RWPE2 (cell line): Measurements from ENCODE around the gene RAB26.
A peak's percentile ranks its signal among the peaks of the same experiment; 100 is the strongest.
"Not testable (repeated sequence)": the region's sequence is repeated elsewhere in the genome, so short reads cannot be mapped to it uniquely, and the experiment has no call there.

Experiments
- ATAC-seq: fragments of 200-7000 bp; cut with Tn5 transposase; 3 replicates; pipeline ENCODE4 v1.9.1; 2021; ENCODE audit warnings: low read depth
- DNase-seq: peaks from one replicate; pipeline ENCODE4 v3.0.0-alpha.2; 2020; ENCODE audit warnings: low spot score
- H3K27ac ChIP-seq: fragments of 450-650 bp; 2 replicates; pipeline ENCODE4 v1.5.1; 2017; ENCODE audit warnings: mild to moderate bottlenecking; ENCODE audit not compliant: poor library complexity, severe bottlenecking
- H3K27me3 ChIP-seq: fragments of 250-450 bp; sonication (Bioruptor Pico); 2 replicates; pipeline ENCODE4 v1.5.1; 2021; ENCODE audit warnings: mild to moderate bottlenecking, moderate library complexity; ENCODE audit not compliant: insufficient read depth, poor library complexity, severe bottlenecking
- H3K36me3 ChIP-seq: fragments of 250-450 bp; sonication (Bioruptor Pico); 2 replicates; pipeline ENCODE4 v1.5.1; 2020; ENCODE audit warnings: low read depth, mild to moderate bottlenecking, moderate library complexity
- H3K4me1 ChIP-seq: fragments of 250-450 bp; sonication (Bioruptor Pico); 2 replicates; pipeline ENCODE4 v1.5.1; 2021; ENCODE audit warnings: mild to moderate bottlenecking, moderate library complexity; ENCODE audit not compliant: insufficient read depth, poor library complexity, severe bottlenecking
- H3K4me3 ChIP-seq: fragments of 250-450 bp; sonication (Bioruptor Pico); 2 replicates; pipeline ENCODE4 v1.5.1; 2021; ENCODE audit warnings: mild to moderate bottlenecking, moderate library complexity; ENCODE audit not compliant: severe bottlenecking
- H3K9me3 ChIP-seq: fragments of 250-450 bp; sonication (Bioruptor Pico); 2 replicates; pipeline ENCODE4 v1.5.1; 2021; ENCODE audit warnings: mild to moderate bottlenecking, moderate library complexity; ENCODE audit not compliant: severe bottlenecking
- TF ChIP-seq, protein P1 (sequence below): fragments of 450-650 bp; IDR thresholded peaks from one replicate; pipeline ENCODE4 v1.5.1; 2017; ENCODE audit warnings: mild to moderate bottlenecking, moderate library complexity; ENCODE audit not compliant: poor library complexity, severe bottlenecking

Gene RAB26

DNA sequence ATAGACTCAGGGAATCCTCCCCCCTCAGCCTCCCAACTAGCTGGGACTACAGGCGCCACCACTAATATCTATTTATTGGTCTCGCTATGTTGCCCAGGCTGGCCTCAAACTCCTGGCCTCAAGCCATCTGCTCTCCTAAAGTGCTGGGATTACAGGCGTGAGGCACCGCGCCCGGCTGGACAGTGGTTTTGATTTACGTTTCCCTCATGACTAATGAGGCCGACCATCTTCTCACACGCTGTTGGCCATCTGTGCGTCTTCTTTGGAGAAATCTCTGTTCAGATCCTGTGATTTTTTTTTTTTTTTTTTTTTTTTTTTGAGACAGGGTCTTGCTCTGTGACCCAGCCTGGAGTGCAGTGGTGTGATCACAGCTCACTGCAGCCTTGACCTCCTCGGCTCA lies 19.2 kb upstream of the RAB26 start:
- not testable (repeated sequence) for DNase-seq, H3K9me3 ChIP-seq, H3K27me3 ChIP-seq, H3K36me3 ChIP-seq, H3K4me3 ChIP-seq
- Histone ChIP-seq H3K4me1 (peaks cover 19% of the 10 kb centered on the region), H3K27ac (peak overlapping the region; percentile 82)
- 0 out of 3 replicates have a peak, but pooled peaks have one; percentile 13 for ATAC-seq

GRCh38 chr16:2129890-2130447 lies 18.5 kb upstream of the RAB26 start:
- H3K36me3 ChIP-seq, ATAC-seq, DNase-seq, H3K9me3 ChIP-seq, H3K27me3 ChIP-seq, H3K4me3 ChIP-seq: not testable (repeated sequence)
- Histone ChIP-seq H3K27ac (peak overlapping the region; percentile 82), H3K4me1 (peaks cover 19% of the 10 kb centered on the region)

- not testable (repeated sequence) for ATAC-seq, H3K27me3 ChIP-seq, DNase-seq, H3K9me3 ChIP-seq, H3K4me1 ChIP-seq, H3K4me3 ChIP-seq, H3K27ac ChIP-seq, H3K36me3 ChIP-seq
Observed at GRCh38 chr16:2133797-2134196, 14.6 kb upstream of the RAB26 start.

- not testable (repeated sequence) for H3K36me3 ChIP-seq, DNase-seq, ATAC-seq, H3K27me3 ChIP-seq, H3K4me1 ChIP-seq, H3K9me3 ChIP-seq
- Histone ChIP-seq H3K4me3 (peak overlapping the region; percentile 52), H3K27ac (peak overlapping the region; percentile 36)
Observed at GRCh38 chr16:2135071-2135470, 13.4 kb upstream of the RAB26 start.

- Histone ChIP-seq H3K27ac (peak within 1 kb of the TSS; percentile 36), H3K4me3 (peak within 1 kb of the TSS; percentile 52)
- not testable (repeated sequence) for H3K9me3 ChIP-seq, H3K27me3 ChIP-seq, H3K4me1 ChIP-seq, H3K36me3 ChIP-seq
- DNase-seq, result peak; percentile 89
- peak; percentile 81 for ATAC-seq
Observed at GRCh38 chr16:2135770-2136490, 12.5 kb upstream of the RAB26 start, which contains the start of gene PKD1. Gene PKD1 (minus strand): TSS chr16:2135898. CDS start chr16:2135689, 209 bp downstream.

- H3K27ac ChIP-seq, result no peak overlapping the region
- no peaks in the 10 kb centered on the region for H3K36me3 ChIP-seq
- H3K4me3 ChIP-seq, result no peak overlapping the region
- DNase-seq, result peak; percentile 56
- no peaks in the 10 kb centered on the region for H3K4me1 ChIP-seq
- TF ChIP-seq, protein P1, sequence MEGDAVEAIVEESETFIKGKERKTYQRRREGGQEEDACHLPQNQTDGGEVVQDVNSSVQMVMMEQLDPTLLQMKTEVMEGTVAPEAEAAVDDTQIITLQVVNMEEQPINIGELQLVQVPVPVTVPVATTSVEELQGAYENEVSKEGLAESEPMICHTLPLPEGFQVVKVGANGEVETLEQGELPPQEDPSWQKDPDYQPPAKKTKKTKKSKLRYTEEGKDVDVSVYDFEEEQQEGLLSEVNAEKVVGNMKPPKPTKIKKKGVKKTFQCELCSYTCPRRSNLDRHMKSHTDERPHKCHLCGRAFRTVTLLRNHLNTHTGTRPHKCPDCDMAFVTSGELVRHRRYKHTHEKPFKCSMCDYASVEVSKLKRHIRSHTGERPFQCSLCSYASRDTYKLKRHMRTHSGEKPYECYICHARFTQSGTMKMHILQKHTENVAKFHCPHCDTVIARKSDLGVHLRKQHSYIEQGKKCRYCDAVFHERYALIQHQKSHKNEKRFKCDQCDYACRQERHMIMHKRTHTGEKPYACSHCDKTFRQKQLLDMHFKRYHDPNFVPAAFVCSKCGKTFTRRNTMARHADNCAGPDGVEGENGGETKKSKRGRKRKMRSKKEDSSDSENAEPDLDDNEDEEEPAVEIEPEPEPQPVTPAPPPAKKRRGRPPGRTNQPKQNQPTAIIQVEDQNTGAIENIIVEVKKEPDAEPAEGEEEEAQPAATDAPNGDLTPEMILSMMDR, result no peak
- H3K27me3 ChIP-seq, result no peaks in the 10 kb centered on the region
- H3K9me3 ChIP-seq, result no peaks in the 10 kb centered on the region
- ATAC-seq, result peak; percentile 6; the same call in 1 of the 3 replicates
Observed at GRCh38 chr16:2142942-2143877, 5.2 kb upstream of the RAB26 start.
